Measurements from ENCODE around the gene LCOR.

The LCOR gene

DNA sequence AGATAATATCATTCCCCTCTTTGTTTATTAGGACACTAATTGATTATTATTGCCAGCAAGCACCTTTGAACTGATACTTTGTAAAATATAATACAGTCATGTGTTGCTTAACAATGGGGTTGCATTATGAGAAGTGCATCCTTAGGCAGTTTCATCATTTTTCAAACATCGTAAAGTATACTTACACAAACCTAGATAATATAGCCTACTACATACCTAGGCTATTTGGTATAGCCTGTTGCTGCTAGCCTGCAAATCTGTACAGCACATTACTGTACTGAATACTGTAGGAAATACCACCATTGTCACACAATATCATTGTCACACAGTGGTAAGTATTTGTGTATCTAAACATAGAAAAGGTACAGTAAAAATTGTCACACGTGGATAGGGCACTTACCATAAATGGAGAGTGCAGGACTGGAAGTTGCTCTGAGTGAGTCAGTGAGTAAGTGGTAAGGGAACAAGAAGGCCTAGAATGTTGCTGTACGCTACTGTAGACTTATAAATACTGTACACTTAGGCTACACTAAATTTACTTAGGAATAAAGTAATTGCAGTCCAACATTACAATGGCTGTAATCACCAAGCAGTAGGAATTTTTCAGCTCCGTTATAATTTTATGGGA is 70.7 kb downstream of the LCOR start:
- Histone ChIP-seq H3K4me3 (IDR thresholded peaks at IDR 0.05; ENCODE audit: insufficient read depth, low read depth, low read length) (no peak overlapping the region), H3K27me3 (ENCODE audit: insufficient read depth, low read depth) (no peaks in the 10 kb centered on the region), H3K4me2 (no peak overlapping the region), H3K9ac (no peak overlapping the region), H3K79me2 (ENCODE audit: insufficient read depth, low read depth) (peaks cover 23% of the 10 kb centered on the region), H2AFZ (ENCODE audit: low read depth) (no peak overlapping the region), H3K27ac (no peak overlapping the region), H3K36me3 (ENCODE audit: insufficient read depth) (no peaks in the 10 kb centered on the region), H4K20me1 (ENCODE audit: insufficient read depth) (no peaks in the 10 kb centered on the region), H3K4me1 (ENCODE audit: low read depth, poor library complexity, severe bottlenecking) (no peaks in the 10 kb centered on the region)
- TF ChIP-seq, protein P1, sequence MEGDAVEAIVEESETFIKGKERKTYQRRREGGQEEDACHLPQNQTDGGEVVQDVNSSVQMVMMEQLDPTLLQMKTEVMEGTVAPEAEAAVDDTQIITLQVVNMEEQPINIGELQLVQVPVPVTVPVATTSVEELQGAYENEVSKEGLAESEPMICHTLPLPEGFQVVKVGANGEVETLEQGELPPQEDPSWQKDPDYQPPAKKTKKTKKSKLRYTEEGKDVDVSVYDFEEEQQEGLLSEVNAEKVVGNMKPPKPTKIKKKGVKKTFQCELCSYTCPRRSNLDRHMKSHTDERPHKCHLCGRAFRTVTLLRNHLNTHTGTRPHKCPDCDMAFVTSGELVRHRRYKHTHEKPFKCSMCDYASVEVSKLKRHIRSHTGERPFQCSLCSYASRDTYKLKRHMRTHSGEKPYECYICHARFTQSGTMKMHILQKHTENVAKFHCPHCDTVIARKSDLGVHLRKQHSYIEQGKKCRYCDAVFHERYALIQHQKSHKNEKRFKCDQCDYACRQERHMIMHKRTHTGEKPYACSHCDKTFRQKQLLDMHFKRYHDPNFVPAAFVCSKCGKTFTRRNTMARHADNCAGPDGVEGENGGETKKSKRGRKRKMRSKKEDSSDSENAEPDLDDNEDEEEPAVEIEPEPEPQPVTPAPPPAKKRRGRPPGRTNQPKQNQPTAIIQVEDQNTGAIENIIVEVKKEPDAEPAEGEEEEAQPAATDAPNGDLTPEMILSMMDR (conservative IDR thresholded peaks at IDR 0.05; ENCODE audit: low read depth, low read length) = no peak

DNA sequence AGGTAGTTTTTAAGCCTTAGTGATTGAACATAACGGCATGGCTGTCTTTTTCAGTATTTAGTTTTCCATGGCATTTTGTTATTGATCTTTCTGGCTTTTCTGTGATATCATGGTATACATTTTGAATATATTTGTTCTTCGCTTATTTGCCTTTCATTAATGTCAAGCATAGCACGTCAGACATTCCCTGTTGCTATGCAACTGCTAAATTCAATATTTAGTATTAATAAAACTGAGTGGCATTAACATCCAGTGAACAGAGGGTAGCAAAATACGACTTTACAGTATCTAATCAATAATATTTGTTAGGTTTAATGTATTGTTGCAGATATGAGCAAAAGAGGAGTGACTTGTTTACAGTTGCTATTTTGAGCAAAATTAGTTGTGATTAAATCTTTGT is 72.5 kb downstream of the LCOR start:
- Histone ChIP-seq H3K4me2 (no peak overlapping the region), H3K4me1 (ENCODE audit: low read depth, poor library complexity, severe bottlenecking) (no peaks in the 10 kb centered on the region), H3K27ac (no peak overlapping the region), H3K79me2 (ENCODE audit: insufficient read depth, low read depth) (peaks cover 14% of the 10 kb centered on the region), H3K36me3 (ENCODE audit: insufficient read depth) (no peaks in the 10 kb centered on the region), H3K4me3 (IDR thresholded peaks at IDR 0.05; ENCODE audit: insufficient read depth, low read depth, low read length) (no peak overlapping the region), H3K9ac (no peak overlapping the region), H3K27me3 (ENCODE audit: insufficient read depth, low read depth) (no peaks in the 10 kb centered on the region), H2AFZ (ENCODE audit: low read depth) (no peak overlapping the region), H4K20me1 (ENCODE audit: insufficient read depth) (no peaks in the 10 kb centered on the region)
- TF ChIP-seq, protein P1 (conservative IDR thresholded peaks at IDR 0.05; ENCODE audit: low read depth, low read length) = no peak

DNA sequence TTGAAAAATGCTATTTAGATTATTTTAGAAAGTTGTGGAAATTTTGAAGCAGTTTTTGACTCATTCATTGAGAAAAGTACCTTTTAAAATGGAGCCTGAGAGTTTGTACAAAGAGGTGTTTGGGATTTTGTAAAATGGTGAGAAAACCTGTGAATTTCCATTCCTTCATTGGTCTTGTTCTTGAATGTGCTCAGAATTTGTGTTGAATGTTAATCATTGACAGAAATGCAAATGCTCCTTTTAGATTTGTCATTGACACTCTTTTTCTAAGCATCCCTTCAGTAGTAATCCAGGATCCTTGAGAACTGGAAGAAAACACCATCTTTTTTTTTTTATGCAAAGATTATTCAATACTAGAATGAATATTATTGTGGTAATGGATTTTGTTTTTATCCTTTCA is 74.8 kb downstream of the LCOR start:
- H3K27me3 ChIP-seq (ENCODE audit: insufficient read depth, low read depth) = no peaks in the 10 kb centered on the region
- TF ChIP-seq, protein P1 (conservative IDR thresholded peaks at IDR 0.05; ENCODE audit: low read depth, low read length) = no peak
- no peak overlapping the region for H3K4me3 ChIP-seq (IDR thresholded peaks at IDR 0.05; ENCODE audit: insufficient read depth, low read depth, low read length)
- H3K4me2 ChIP-seq = no peak overlapping the region
- H2AFZ ChIP-seq (ENCODE audit: low read depth) = no peak overlapping the region
- H3K9ac ChIP-seq = no peak overlapping the region
- peaks cover 10% of the 10 kb centered on the region; the same call in 1 of the 2 replicates for H3K79me2 ChIP-seq (ENCODE audit: insufficient read depth, low read depth)
- no peaks in the 10 kb centered on the region for H3K36me3 ChIP-seq (ENCODE audit: insufficient read depth)
- H4K20me1 ChIP-seq (ENCODE audit: insufficient read depth) = no peaks in the 10 kb centered on the region
- no peak overlapping the region for H3K27ac ChIP-seq
- peaks cover 7% of the 10 kb centered on the region for H3K4me1 ChIP-seq (ENCODE audit: low read depth, poor library complexity, severe bottlenecking)

GRCh38 chr10:96910488-96911395 is 78.6 kb downstream of the LCOR start:
- TF ChIP-seq, protein P1 (conservative IDR thresholded peaks at IDR 0.05; ENCODE audit: low read depth, low read length) = peak; percentile 78
- no peak overlapping the region for H2AFZ ChIP-seq (ENCODE audit: low read depth)
- H4K20me1 ChIP-seq (ENCODE audit: insufficient read depth) = no peaks in the 10 kb centered on the region
- H3K9ac ChIP-seq = no peak overlapping the region
- H3K4me2 ChIP-seq = no peak overlapping the region
- H3K36me3 ChIP-seq (ENCODE audit: insufficient read depth) = no peaks in the 10 kb centered on the region
- H3K27ac ChIP-seq = no peak overlapping the region
- peaks cover 7% of the 10 kb centered on the region; the same call in 1 of the 2 replicates for H3K79me2 ChIP-seq (ENCODE audit: insufficient read depth, low read depth)
- no peak overlapping the region for H3K4me3 ChIP-seq (IDR thresholded peaks at IDR 0.05; ENCODE audit: insufficient read depth, low read depth, low read length)
- H3K4me1 ChIP-seq (ENCODE audit: low read depth, poor library complexity, severe bottlenecking) = peaks cover 7% of the 10 kb centered on the region
- H3K27me3 ChIP-seq (ENCODE audit: insufficient read depth, low read depth) = no peaks in the 10 kb centered on the region
